ENCODE results near the gene ZNF318.
"Not testable (repeated sequence)": the region's sequence is repeated elsewhere in the genome, so short reads cannot be mapped to it uniquely, and the experiment has no call there.

ZNF318 gene

DNA sequence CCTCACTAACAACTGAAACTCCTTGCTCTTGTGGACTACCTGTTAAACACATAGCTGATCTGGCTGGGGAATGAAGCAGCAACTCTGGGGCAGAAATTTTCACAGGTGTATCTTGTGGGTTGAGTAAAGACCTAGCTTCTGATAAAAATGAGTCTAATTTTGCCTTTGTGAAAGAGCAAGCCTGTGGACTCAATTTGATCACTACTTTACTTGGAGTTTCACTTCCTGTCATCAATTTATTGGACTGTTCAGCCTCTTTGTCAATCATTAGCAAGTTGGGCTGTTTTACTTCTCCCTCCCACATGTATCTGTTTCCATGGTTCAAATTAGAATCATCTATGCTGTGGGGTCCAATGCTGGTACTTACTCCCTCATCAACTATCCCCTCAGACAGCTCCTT lies 31.2 kb downstream of the ZNF318 start:
- no peak for DNase-seq (ENCODE audit: low spot score)
- no peak for FAIRE-seq

DNA sequence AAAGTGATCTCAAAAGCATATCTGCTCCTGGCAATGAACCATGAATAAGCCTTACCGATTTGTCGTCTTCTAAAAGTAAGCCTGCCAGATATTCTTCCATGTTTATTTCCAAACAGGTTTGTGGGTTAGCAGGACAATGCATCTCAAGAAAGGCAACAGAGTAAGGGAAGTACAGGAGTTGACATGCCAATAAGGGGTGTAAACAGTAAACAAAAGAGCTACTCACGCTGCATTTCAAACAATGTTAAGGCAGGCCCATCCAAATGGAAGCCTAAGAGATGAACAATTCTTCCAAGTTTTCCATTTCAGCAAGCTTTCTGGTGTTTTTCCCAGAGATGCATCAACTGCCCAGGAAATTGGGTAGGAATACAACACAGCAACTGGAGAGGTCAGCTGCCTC lies 33.1 kb downstream of the ZNF318 start:
- FAIRE-seq, result no peak
- no peak for DNase-seq (ENCODE audit: low spot score)

DNA sequence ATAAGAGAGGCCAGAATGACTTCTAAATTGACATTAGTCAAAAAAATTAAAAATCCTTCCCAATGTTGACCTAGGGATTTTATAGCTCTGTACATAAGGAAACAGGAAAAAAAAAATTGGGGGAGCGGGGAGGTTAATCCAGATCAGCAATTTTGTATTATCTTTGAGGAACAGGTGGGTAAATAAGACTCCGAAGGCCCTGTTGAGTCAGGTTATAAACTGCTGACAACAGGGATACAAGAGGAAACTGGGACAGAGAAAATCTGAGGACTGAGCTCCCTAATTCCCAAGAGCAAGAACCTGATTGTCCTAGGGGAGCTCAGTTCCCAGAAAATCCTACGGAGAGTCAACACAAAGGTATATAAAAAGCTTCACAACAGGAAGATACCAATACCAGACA lies 34.0 kb downstream of the ZNF318 start:
- DNase-seq (ENCODE audit: low spot score), result no peak
- FAIRE-seq, result no peak

DNA sequence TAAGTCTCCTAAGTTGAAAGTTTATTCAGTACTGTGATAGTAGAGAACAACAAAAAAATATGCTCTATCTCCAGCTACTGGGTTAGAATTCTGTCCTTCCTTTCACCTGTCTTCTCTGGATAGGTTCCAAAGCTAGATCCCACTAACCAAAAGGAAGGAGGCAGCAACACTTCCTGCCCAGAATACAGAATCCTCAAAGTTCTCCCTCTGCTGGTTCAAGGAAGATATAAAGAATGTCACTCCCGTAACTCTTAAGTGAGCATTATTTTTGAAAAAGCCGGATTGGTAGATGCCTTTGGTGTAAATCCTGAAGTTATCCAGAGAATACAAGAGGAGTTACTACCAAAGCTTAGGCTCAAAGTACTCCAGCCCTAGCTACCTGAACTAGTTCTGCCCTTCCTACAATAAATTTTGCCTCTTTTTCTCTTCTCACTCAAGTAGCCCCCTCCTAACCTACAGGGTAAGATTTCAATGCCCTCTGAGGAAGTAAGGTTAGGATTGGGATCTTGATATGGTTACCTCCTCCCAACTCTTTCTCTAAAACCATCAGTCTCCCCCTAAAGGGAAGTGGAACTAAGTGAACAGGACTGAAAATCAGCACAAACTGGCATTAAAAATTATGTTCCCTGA lies 34.9 kb downstream of the ZNF318 start:
- FAIRE-seq (peak; percentile 76), DNase-seq (ENCODE audit: low spot score) (peak; percentile 50)

DNA sequence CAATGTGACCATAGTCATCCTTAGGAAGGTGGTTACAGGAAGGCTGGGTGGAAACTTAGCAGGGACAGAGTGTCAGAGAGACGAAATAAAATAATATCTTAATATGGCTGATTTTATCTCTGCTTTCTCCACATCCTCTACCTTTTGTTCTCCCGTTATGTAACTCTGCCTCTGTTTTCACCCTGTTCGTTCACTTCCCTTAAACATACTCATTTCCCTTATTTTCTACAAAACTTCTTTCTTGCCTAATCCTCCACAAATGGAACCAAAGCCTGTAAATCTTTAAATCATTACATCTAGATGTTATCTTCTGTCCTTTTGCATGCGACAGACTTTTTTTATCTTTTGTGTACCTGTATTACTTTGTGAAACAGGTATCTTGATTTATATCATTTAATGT lies 37.6 kb downstream of the ZNF318 start:
- FAIRE-seq, result no peak
- DNase-seq (ENCODE audit: low spot score), result no peak

DNA sequence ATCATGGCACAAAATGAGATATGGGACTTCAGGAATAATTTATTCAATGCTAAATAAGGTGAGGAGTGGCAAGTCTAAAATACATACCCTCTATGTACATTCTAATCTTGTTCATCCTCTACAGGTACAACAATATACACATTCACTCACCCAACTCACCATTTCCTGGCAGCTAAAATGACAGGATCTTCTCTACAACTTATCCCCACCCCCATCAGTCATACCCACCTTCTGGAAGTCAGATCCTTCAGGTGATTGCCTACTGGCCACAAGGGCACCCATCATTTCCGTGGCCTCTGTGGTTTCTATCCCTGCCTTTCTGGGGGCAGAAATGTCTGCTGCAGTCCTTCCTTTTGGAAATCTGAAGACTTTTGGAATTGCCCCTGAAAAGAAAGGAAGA lies 38.0 kb downstream of the ZNF318 start:
- no peak for FAIRE-seq

DNA sequence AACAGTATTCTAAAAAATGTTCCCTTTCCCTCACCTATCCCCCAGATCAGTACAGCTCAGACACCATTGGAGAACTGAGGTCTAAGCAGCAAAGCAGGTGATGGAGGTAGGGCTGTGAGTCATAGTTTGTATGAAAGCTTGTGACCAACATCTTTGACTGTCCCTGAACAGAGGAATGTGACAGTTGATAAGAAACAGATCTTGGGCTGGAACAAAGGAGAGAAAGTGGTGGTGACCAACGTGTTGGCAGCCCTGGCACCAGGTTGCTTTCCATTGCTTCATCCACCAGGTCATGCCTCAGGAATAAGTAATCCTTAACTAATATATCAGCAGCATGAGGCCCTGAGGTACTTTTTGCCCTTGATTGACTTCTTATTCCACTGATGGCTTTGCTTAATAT lies 40.9 kb downstream of the ZNF318 start:
- FAIRE-seq (no peak), DNase-seq (ENCODE audit: low spot score) (peak; percentile 34)

More for the DNA sequence above, 38.0 kb downstream of the ZNF318 start:
- DNase-seq (ENCODE audit: low spot score), result no peak

DNA sequence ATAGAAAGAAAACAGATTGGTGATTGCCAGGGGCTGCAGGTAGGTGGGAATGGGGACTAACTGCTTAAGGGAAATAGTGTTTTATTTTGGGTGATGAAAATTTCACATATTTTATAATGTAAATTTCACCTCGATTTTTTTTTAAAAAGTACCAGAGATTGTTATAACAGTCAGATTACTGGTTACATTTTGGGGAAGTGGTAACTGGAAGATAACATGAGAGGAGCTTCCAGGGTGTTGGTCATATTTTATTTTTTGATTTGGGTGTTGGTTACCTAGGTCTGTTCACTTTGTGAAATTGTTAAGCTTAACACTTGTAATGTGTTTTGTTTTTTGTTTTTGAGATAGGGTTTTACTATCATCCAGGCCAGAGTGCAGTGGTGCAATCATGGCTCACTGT lies 43.6 kb downstream of the ZNF318 start:
- DNase-seq (ENCODE audit: low spot score) (no peak), FAIRE-seq (no peak)

DNA sequence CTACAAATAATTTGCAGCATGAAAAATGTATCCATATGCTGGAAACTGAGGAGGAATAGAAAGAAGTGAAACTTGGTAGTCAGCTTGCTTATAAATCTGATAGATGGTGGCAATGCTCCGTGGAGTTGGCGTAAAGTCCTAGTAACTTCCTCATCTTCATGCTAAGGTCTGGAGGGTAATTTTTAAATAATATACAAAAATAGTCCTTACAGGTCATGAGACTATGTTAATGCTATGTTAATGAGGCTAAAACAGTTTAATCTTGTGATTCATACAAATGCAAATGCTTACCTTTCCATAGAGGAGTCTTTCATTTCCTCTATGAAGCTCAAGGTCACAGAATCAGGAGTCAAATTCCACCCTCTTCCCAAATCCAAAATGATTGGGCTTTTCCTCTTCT lies 51.4 kb downstream of the ZNF318 start:
- no peak for DNase-seq (ENCODE audit: low spot score)
- no peak for FAIRE-seq

DNA sequence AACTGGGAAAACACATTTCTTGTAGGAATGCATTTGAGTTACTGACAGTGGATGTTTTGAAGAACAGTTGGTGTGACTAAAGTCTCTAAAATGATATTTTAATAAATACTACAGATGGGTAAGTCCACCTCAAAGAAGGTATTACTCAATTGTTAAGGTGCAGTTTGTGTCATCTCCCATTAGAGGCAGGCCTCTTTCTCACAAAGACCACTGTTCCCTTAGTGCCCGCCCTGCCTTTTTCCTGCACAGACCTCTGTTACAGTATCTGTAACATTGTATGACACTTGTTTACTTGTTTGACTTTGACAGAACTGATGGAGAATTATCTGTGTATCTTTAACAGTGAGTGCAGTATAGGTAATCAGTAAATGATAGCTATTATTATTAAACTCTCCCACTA lies 55.6 kb downstream of the ZNF318 start:
- no peak for FAIRE-seq

DNA sequence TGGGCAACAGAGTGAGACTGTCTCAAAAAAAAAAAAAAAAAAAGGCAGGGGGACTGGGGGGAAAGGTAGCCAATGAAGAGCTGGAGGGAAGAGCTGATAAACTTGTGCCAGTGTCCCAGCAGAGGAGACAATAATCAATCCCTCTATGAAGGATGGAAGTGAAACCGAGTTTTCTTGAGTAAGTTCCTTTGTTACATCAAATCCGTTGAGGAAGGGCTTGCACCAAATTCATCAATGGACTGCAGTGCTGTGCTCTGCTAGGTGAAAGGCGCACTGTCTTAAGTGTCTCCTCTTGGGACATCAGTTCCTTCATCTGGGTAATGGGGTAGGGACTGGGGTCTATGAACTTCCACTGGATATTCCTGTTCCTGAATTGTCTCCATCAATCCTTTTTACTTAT lies 57.8 kb downstream of the ZNF318 start:
- FAIRE-seq, result no peak
- DNase-seq (ENCODE audit: low spot score), result no peak

More for the DNA sequence above, 55.6 kb downstream of the ZNF318 start:
- no peak for DNase-seq (ENCODE audit: low spot score)

DNA sequence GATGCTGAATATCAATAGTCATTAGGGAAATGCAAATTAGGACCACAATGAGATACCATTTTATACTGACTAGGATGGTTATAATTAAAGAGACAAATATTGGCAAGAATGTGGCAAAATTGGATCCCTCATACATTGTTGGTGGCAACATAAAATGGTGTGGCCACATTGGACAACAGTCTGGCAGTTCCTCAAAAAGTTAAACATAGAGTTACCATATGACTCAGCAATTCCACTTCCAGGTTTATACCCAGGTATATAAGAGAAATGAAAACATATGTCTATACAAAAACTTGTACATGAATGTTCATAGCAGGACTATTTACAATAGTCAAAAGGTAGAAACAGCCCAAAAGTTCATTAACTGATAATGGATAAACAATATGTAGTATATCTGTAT lies 58.8 kb downstream of the ZNF318 start:
- no peak for FAIRE-seq

DNA sequence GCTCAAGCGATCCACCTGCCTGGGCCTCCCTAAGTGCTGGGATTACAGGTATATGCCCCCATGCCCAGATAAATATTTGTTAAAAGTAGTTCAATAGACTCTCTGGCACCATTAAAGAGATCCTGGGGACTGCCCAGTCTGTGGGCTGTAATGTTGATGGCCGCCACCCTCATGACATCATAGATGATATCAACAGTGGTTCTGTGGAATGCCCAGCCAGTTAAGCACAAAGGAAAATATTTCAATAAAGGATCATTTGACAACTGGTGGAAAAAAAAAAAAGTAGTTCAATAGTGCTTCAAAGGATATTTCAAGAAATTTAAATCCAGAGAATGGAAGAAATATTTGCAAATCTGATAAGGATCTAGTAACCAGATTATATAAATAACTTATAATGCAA lies 59.3 kb downstream of the ZNF318 start:
- DNase-seq (ENCODE audit: low spot score) (no peak), FAIRE-seq (no peak)

More for the DNA sequence above, 58.8 kb downstream of the ZNF318 start:
- DNase-seq (ENCODE audit: low spot score), result no peak

DNA sequence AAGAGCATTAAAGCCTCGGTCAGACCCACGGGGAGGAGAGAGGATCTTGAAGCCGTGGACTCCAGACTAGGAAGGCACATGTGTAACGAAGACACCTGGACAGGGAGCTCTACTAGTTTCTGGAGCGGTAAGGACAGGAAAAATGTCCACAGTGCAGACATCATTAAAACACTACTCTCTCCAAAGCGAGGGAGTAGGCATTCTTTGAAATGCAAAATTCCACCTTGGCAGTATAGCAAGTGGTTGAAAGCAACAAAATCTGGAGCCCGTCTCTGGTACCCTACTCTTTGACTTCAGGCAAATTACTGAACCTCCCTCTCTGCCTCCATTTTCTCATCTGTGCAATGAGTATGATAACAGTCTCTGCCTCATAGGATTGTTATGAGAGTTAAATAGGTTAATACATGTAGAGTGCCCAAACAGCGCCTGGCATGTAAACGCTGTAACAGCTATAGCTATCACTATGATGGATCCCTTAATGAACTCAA lies 60.4 kb downstream of the ZNF318 start:
- FAIRE-seq, result no peak

DNA sequence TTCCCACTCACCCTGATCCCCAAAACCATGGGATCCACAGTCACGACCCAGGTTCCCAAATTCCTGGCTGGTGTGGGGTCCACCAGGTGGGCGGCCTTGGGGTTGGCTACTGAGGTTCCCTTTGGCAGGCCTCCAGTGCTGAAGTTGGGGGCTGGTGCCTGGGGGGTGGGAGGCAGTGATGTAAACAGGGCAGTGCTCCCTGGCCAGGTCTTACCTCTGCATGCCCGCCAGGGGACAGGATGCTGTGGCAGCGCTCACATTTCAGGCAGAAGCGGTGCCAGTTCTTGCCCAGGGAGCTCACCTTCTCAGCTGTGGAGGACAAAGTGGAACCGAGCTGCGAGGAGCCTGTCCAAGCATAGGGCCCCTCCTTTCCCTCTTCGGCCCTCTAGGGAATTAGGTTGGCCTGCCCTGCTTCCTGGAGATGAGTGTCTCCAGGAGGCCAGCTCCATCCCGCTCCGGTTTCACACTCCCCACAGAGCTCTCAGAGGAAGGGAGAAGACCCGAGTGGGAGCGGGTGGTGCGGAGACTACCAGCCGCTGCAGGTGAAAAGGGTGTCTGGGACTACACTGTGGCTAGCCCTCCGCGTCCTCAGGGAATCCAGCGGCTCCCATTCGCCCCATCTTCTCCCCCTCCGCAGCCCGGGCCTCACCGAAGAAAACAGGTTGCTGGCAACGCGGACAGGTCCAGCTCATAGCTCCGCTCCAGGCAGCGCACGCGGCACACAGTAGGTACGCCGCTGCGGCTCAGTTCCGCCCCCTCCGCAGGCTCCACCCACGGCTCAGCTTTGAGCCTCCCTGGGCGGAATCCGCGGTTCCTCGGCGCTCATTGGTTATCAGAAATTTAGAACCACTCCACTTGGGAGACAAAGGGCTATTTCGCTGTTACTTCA lies 61.1 kb downstream of the ZNF318 start, which contains the start of gene CRIP3:
TSS of gene CRIP3 (minus strand) at position 726 of the 889 bp plus-strand sequence. CDS start at position 692, 34 bp downstream.
- FAIRE-seq, result no peak
- no peak for DNase-seq (ENCODE audit: low spot score)

More for the DNA sequence above, 60.4 kb downstream of the ZNF318 start:
- DNase-seq (ENCODE audit: low spot score), result no peak

DNA sequence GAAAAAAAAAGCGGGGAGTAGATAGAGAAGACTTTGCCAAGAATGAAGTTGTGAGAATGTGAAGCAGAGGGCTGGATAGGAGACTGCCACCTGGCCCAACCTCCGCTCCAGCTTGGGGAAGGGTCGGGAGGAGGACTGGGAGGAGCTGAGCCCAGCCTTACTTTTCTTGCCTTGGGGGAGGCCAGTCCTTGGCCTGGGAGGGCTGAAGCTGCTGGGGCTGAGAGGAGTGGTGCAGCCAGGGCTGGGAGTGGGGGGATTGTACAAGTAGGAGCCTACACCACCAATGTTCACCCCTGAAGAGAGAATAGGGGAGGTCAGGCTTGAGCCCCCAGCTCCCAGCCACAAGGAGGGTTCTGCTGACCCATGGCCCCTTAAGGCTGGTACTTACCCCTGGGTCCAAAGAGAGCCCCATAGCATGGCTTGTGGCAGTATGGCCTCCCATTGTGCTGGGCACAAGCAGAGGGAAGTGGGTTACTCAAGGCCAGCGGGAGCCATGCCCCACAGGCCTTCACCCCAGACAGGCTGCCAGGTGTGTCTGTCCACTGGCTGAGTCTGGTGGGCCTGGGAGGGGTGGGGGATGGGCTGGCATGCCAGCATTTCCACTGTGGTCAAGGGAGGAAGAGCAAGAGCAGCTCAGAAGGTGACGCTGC lies 61.9 kb downstream of the ZNF318 start:
- DNase-seq (ENCODE audit: low spot score), result no peak
- FAIRE-seq, result no peak

DNA sequence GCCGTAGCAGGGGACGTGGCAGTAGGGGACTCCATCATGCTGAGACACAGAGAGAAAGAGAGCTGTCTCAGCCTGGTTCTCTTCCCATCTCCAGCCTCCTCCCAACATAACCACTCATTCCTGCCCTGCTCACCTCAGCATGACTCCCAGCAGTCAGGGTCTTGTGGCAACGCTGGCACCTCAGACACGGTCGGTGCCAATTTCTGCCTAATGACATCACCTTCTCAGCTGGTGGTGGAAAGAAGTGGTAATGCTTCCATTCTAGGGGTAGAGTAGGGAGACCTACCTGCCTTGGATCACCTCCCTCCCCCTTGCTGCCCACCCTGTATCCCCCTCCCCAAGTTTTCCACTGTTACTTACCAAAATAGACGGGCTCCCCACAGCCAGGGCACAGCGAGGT lies 63.4 kb downstream of the ZNF318 start:
- FAIRE-seq (no peak), DNase-seq (ENCODE audit: low spot score) (no peak)

DNA sequence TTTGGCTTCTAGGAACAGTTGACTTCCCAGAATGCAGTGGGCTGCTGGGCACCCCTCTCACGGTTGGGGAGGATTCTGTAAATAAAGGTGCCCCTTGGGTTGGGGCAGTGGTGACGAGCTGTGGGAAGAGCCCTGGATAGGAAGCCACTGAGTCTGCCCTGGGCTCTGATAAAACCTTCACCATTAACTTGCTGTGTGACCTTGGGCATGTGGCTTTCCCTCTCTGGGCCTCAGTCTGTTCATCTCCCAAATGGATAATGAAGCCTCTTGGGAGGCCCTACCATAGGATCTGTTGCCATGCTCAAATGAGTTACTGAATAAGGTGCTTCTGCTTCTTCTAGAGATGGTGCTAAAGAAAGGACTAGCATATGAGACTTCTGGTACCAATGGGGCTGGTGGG lies 64.6 kb downstream of the ZNF318 start:
- no peak for DNase-seq (ENCODE audit: low spot score)
- FAIRE-seq, result no peak

DNA sequence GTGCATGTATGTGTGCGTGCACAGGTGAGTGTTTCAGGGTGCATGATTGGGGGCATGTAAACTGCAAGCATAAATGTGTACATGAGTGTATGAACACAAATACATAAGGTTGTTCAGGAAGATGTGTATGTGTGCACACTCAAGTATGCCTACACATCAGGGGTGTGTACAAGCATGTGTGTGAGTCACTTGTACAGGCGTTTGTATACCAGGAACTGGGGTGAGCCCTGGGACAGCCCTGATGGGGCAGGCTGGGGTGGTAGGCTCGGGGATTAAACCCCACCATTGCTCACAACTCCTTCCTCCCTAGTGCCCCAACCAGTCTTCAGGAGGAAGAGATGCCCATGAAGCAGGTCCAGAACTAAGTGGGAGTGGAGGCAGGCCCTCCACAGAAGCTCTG lies 65.1 kb downstream of the ZNF318 start:
- FAIRE-seq (no peak), DNase-seq (ENCODE audit: low spot score) (no peak)

DNA sequence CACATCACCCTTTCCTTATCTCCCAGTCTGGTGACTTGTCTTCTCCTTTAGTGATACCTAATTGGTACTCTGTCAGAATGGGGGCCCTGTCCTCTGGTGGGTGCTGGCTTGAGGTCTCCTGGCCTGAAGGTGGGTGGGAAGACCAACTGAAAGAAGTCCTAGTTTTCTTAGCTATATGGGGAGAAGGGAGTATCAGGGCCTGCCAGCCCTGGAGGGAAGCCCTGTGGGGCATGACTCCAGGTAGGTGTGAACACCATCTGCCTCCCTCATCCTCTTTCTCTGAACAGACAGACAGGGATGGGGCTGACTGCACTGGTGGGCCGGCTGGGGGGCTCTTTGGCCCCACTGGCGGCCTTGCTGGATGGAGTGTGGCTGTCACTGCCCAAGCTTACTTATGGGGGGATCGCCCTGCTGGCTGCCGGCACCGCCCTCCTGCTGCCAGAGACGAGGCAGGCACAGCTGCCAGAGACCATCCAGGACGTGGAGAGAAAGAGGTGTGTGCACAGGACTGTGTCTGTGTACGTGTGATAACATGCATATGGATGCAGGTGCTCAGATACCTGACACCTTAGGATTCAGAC lies 65.6 kb downstream of the ZNF318 start:
- DNase-seq (ENCODE audit: low spot score), result no peak
- FAIRE-seq, result no peak

DNA sequence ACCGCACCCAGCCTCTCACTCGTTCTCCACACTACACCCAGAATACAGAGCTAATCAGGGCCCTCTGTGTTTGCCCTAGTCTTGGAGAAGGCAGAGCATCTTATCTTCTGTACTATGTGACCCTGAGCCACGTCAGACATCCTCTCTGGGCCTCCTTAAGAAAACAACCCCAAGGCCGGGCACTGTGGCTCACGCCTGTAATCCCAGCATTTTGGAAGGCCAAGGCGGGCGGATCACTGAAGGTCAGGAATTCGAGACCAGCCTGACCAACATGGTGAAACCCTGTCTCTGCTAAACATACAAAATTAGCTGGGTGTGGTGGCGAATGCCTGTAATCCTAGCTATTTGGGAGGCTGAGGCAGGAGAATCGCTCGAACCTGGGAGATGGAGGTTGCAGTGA lies 66.4 kb downstream of the ZNF318 start:
- FAIRE-seq; DNase-seq (ENCODE audit: low spot score): not testable (repeated sequence)

DNA sequence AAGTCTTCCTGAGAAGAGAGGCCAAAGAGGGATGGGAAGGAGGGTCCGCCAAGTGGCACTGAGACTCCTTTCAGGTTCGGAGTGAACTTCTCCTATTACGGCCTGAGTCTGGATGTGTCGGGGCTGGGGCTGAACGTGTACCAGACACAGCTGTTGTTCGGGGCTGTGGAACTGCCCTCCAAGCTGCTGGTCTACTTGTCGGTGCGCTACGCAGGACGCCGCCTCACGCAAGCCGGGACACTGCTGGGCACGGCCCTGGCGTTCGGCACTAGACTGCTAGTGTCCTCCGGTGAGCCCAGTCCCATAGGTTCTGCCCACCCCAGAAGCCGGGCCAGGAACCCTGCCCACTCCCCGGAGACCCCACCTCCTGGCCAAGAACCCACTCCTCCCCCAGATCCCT lies 67.3 kb downstream of the ZNF318 start:
- FAIRE-seq, result no peak

More for the DNA sequence above, 67.3 kb downstream of the ZNF318 start:
- DNase-seq (ENCODE audit: low spot score), result no peak
